HPDE6-E6E7 (cell line): Measurements from ENCODE around the gene TBC1D2.
A peak's percentile ranks its signal among the peaks of the same experiment; 100 is the strongest.
"Not testable (repeated sequence)": the region's sequence is repeated elsewhere in the genome, so short reads cannot be mapped to it uniquely, and the experiment has no call there.

Source experiments
- DNase-seq: peaks from one replicate; pipeline ENCODE4 v3.0.0; 2011; ENCODE audit warnings: missing footprints; ENCODE audit errors: extremely low spot score

TBC1D2 gene

DNA sequence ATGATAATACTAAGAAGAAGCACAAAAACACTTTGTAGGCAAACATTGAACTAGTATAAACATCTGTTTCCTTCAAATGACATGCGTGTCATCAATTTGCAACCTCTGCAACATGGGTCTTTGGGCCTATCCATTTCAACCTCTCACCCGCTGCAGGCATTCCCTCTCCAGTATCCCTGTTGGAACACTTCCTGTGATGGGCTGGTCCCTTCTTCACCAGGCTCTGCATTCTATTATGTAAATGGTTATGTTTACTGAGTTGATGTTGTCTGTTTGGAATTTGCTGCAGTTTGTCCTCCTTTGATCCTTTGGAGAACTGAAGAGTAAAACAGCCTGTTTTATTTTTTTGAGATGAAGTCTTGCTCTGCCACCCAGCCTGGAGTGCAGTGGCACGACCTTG, 16.6 kb upstream of the TBC1D2 start:
- no peak for DNase-seq

DNA sequence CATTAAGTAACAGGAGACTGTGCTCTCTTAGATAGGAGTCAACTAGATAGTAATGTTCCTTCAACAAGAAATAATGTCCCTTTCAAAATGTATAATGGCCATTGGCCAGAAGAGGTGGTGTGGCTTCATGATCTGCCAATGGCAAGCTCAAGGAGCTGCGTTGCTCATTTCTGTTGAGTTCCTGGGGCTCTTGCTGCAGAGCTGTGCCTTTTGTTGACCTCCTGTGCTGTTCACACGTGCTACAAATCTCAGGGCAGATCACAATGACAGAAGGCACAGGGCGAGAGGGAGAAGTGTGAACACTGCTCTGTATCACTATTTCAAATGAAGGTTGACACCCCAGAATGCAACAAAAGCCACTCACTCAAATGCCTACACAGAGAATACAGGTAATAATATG, 16.0 kb upstream of the TBC1D2 start:
- DNase-seq: no peak

DNA sequence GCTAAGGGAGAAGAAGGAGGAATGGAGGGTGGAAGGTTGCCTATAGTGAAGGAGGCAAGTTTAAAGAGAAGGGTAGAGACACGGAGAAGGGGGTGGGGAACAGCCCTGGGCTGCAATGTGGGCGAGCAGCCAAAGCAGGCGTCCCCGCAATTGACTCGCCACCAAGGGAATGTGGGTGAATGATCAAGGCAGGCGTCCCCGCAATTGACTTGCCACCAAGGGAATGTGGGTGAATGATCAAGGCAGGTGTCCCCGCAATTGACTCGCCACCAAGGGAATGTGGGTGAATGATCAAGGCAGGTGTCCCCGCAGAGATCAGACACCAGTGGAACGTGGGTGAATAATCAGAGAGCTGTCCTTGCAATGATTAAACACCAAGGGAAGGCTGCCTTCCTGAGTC, 14.8 kb upstream of the TBC1D2 start:
- DNase-seq: not testable (repeated sequence)

DNA sequence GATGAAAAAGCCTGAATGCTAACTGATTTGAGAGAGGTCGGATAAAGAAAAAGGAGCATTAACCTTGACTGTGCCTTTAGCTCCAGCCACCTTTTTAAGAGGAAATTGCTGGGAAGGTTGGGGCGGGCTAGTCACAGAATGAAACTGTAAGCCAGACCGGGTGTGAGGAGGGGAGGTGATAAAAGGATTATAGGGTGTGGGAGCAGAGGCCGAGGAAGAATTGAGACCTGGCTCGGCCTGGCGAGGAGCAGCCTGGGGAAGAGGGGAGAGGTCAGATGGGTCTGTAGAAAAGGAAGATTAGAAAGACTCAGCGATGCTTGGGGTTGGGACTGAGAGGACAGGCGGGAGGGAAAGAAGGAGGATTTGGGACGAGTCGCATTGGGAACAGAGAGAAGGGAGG, 14.2 kb upstream of the TBC1D2 start:
- DNase-seq: not testable (repeated sequence)

DNA sequence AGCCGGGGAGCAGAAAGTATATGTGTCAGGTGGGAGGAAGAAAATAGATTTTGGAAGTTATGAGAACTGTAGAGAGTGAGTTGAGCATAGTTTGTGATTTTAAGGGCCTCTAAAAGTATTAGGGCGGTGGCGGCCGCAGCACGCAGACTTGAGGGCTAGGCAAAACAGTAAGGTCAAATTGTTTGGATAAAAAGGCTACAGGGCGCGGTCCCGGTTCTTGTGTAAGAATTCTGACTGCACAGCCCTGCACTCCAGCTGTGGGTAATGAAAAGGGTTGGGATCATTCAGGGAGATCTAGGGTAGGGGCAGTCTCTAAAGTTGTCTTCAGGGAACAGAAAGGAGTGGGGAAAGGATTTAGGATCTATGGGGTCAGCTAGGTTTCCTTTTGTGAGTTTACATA, 12.1 kb upstream of the TBC1D2 start:
- DNase-seq: not testable (repeated sequence)

DNA sequence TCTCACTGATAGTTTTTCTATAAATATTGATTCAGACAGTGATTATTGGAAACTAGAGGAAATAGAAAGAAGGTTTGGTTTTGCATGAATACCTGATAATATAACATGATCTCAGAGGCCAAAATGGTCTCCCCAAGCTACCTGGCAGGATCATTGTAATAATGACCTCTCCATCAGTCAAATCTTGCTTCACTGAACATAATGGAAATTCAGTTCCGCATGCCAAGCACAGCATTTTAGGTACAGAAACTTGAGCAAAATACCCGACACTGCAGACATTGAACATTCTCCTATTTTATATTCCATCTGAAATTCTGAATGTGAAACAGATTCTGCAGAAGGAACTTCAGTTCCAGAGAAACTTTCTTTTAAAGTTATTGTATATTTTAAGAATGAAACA, 9.1 kb upstream of the TBC1D2 start:
- DNase-seq: no peak

DNA sequence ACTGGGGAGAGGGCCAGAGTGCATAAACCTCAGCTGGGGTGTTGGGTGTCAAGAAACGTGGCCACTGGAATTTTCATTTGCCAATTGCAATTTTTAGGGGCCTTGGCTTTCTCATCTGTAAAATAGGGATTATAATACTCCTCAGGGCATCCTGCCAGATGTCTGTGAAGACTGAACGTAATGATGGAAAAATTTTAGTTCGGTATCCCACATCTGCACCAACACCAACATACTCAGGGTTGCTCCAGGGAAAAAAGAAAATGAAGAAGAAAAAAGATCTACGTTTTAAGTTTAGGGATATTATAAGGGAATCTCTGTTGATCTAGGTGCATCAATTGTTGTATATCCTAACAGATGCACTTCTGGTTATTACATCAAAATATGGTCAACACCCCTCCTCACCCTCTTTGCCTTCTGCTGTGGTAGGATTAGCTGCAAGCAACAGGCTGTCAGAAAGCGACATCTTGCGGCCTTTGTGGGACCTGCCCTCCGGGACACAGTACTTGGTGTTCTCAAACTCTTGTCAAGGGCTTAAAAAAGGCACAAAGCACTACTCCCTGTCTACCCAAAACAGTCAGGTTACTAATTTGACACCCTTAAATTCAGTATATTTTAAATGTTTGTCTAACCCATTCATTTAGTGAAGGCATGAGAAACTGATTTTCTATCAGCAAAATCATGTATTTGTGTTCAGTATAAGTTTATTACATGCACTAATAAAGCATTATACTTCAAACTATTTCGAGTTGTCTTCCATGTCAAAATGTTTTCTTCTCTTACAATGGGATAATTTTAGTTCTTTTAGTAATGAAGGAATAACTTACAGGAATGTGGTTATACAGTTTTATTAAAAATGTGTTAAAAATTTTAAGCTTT, 8.3 kb upstream of the TBC1D2 start:
- DNase-seq: peak; percentile 71

DNA sequence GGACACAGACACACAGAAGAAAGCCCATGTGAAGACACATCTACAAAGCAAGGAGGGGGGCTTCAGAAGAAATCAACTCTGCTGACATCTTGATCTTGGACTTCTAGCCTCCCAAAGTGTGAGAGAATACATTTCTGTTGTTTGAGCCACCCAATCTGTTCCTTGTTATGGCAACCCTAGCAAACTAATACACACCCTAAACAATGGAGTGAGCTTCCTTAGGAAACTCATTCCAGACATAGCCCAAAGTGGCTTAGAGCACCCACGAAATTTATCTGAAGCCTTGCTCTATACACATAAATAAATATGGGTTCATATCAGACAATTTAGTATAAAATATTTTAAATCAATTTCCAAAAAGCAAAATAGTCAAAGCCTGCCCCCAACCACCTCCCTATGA, 7.6 kb upstream of the TBC1D2 start:
- no peak for DNase-seq

DNA sequence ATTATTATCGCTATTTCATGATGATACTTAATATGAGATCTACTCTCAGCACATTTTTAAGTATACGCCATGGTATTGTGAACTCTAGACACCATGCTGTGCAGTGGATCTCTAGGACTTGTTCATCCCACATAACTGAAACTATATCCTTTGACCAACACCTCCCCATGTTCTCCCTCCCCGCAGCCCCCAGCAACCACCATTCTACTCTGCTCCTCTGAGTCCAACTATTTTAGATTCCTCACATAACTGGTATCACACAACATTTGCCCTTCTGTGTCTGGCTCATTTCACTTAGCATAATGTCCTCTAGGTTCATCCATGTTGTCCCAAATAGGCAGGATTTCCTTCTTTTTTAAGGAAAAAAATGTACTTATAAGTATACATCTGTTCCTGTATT, 6.6 kb upstream of the TBC1D2 start:
- no peak for DNase-seq

DNA sequence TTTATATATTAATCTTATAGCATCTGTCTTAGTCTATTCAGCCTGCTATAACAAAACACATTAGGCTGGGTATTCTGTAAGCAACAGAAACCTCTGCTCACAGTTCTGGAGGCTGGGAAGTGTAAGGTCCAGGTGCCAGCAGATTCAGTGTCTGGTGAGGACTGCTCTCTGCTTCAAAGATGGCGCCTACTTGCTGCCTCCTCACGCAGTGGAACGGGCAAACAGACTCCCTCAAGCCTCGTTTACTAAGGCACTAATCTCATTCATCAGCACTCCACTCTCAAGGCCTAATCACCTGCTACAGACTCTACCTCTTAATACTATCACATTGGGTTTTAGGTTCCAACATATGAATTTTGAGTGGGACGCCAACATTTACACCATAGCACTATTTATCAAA, 5.2 kb upstream of the TBC1D2 start:
- DNase-seq: no peak

DNA sequence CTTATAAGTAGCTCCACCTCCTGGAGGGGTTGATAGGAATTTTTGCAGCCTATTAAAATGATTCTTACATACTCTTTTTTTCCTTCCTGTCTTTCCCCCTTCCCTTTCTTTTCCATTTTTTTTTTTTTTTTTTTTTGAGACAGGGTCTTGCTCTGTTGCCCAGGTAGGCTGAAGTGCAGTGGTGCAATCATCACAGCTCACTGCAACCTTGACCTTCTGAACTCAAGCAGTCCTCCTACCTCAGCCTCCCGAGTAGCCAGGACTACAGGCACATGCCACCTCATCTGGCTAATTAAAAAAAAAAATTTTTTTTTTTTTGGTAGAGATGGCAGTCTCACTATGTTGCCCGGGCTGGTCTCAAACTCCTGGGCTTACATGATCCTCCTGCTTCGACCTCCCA, 4.3 kb upstream of the TBC1D2 start:
- DNase-seq: no peak

DNA sequence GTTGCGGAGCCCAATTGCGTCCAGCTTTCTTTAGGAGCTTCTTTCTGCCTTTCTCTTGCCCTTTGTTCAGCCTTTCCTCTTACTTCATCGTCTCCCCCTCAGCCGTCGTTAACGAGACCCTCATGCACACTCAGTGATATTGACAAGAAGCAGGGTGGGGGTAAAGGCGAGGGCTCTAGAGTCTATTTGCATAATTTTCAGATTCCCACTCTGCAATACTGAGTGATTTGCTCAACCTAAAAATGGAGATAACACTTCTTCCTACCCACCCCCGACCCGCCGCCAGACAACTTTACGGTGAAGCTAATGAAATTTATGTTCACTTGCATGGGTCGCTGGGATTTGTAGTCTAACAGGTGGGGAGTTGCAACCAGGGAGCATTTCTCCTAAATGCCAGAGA, 1.3 kb upstream of the TBC1D2 start:
- no peak for DNase-seq

DNA sequence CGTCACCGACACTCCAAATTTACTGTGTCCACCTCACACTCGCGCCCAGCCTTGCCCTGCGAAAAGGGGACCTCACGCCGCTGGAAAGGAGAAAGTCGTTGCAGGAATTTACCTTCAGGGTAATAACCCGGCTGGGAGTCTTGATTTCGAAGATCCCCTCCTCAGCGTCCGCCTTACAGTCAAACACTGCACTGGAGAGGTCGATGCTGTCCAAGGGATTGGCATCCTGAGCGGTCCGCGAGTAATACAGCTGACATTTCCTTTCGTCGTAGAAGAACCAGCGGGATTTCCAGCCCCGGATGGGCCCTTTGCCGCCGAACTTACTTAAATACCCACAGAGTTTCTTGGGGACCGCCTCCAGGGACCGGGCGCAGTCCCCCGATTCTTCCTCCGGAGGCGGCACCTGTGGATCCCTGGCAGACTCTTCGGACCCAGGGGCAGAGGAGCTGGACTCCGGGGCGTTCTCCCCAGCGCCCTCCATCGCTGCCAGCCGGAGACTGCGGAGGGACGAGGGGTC, 330 bp downstream of the TBC1D2 start:
- DNase-seq: peak; percentile 61

DNA sequence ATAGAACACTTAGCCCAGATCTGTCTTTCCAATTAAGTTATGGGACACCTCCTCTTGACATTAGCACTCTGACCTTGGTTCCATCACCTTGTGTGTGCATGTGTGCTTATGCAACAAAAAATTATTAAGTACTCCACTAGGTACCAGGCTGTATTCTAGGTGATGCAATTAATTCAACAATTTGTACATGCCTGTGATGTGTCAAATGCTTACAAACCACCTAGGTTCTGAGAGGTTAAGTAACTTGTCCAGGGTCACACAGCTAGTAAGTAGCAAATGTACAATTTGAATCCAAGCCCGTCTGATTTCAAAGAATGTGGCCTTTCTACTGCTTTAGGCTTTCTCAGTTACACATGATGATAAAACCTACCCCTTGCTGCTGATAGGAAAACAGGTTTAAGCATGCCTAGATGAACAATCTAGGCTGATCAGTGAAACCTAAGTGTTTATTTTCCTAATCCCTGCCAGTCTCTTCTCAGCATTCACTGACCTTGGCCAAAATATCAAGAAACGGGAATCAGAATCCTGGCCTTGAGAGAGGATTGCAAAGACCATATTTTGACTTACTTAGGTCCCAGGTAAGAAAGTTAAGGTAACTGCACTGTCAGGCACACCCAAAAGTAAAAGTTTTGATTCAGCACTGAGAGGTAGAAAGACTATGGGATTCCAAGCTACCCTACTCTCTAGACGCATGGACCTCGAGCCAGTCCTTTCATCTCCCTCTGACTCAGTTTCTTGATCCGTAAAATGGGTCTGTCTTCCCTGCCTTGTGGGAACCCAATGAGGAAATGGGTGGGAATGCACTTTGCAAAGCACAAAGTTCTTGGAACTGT, 1.0 kb downstream of the TBC1D2 start:
- no peak for DNase-seq

DNA sequence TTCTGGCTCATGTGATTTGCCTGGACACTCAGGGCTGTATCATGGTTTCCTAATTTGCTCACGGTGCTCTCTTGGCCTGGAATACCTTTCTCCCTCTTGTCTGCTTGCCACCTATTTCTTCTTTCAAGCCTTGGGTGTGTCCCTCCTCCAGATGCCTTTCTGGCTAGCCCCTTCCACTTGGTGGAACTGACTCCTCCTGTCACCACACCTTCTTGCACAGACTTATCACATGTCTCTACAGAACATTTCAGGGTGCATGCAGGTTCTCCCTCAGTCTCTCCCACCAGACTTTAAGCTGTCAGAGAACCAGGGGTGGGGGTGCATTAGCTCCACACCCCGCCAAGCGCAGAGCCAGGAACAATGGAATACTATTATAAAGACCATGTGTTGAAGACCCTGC, 1.9 kb downstream of the TBC1D2 start:
- no peak for DNase-seq

DNA sequence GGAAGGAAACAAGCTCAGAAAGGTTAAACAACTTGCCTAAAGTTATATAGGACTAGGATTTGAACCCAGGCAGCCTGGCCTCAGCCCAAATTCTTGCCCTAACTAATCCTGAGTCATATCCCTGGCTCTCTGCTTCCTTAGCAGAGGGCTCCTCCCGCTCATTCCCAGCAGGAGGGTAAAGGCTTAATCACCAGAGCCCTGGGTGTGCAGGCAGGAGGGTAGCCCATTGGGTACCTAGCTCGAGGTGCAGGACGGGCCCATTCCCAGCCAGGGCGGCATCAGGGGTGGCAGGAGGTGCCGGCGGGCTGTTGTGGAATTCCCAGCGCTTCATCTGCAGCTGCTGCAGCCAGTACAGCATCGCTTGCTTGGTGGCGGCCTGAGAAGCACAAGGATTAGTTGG, 3.9 kb downstream of the TBC1D2 start:
- peak; percentile 78 for DNase-seq

DNA sequence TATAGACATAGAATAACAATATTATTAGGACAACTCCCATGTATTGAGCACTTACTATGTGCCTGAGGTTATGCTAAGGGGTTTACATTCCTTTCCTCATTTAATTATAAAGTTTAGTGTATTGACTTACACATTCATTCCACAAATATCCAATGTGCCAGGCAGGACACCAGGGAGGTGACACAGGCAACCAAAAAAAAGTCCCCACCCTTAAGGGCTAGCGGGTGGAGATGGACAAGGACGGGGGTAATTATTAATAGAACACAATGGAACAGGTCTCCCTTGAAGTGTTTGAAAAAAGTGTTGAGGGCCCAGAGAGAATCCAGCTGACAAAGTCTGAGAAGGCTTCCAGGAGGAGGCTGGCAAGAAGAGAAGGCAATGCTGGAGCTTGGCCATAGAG, 5.7 kb downstream of the TBC1D2 start:
- DNase-seq: no peak

DNA sequence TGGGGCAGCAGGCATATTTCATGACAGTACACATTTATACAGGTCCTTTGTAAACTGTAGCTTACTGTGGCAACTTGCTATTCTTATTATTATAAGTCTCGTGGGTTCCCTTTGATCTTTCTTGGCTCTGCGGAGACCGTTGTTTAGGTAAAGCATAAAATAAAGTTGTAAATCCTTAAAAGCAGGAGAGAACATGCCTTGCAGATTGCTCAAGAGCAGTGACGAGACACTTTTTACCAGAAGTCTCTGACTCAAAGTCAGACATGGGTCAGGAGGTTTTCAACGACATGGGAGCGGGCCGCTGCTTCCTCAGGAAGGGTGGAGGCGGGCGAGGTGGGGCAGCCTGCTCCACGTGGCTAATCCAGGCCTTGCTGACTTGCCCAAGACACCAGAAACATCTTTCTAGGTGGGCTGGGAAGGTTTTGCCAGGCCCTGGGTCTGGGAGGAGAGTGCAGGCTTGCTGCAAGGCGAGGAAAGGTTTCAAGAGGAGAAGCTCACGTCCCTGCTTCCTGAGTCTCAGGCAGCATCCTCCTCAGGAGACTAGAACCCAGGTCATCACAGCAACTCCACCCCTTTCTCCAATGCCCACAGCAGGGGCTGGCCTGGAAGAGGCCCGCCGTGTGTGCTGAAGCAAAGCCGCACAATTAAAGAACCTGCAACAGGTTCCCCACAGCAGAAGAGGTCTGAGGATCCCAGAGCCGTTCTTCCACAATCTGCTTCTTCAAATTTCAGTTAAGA, 6.5 kb downstream of the TBC1D2 start:
- peak; percentile 88 for DNase-seq

DNA sequence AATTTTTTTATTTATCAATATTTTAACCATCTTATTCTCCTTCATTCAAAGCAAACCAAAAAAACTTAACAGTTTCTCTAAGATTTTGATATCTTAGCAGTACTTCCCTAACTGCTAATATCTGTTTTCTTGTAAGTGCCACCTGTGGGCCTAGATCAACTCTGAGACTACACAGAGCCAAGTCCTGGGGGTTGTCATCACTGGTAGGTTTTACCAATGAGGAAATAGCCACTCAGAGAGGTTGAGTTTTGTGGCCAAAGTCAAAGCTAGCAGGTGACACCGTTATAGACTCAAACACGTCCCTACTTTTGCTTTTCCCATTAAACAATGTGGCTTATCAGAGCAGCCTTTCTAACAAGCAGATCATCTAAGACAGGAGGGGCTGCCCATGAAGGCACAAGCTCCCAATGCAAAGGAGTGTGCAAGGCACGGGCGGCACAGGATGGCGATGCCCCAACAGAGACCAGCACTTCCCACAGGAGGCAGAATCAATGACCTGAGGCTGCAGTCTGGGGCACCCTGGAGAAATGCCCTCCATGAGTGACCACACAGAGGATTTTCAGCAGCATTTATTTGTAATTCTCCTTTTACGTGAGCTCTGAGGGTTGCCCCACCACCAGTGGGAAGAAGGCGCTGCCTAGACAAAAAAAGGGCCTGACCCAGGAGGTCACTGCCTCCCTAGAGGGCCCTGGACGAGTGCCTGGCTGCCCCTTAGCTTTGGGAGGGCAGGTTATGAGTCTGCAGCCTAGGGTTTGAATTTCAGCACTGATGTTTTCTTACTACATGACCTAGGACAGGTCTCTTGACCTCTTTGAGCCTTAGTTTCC, 7.4 kb downstream of the TBC1D2 start:
- no peak for DNase-seq

DNA sequence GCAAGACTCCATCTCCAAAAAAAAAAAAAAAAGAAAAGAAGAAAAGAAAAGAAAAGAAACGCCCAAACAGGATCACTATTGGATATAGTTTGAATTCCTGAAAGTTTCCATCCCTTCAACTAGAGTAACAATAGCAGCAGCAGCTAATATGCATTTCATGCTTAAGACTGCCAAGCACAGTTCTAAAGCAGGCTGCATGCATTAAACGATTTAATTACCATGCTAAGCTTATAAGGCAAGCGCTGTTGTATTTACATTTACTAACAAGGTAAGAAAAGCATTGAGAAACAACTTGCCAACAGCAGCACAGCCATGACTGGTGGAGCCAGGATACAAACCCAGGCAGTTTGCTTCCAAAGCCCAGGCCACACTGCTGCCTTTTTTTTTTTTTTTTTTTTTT, 13.0 kb downstream of the TBC1D2 start:
- no peak for DNase-seq
